Body of pancreas (tissue), 4 donors: Measurements from ENCODE around the gene SH3BP4. TPM values are rescaled to one million over a fixed set of nuclear protein-coding genes. Genes with fewer than 3 reads are reported as not detected.
A peak's percentile ranks its signal among the peaks of the same experiment; 100 is the strongest.

ENCODE experiments used
- ATAC-seq: fragments of 150-250 bp; one replicate; pipeline ENCODE4 v1.9.1; 2016
- DNase-seq, 4 donors: peaks; one replicate each; pipeline ENCODE4 v3.0.0-alpha.2; 2019
- H3K27ac ChIP-seq, 4 donors: fragments of 200-600 bp; sonication (generic); 1 replicate in 3 of 4; 2 replicates in 1 of 4; pipeline versions ENCODE4 v1.5.1 to v1.6.1; 2016 to 2019; ENCODE audit warnings: mild to moderate bottlenecking in 1 of 4, mixed read lengths in 1 of 4, moderate library complexity in 1 of 4
- H3K27me3 ChIP-seq, 2 donors: fragments of 200-600 bp; sonication (generic); one replicate each; pipeline ENCODE4 v1.6.0; 2016; ENCODE audit warnings: mild to moderate bottlenecking in 1 of 2
- H3K36me3 ChIP-seq, 2 donors: fragments of 200-600 bp; sonication (generic); replicated peaks in 1 of 2; 2 replicates each; pipeline ENCODE4 v1.5.1; 2016; ENCODE audit warnings: low read depth in 2 of 2; ENCODE audit not compliant: insufficient read depth in 1 of 2
- H3K4me1 ChIP-seq: fragments of 200-600 bp; sonication (generic); one replicate; pipeline ENCODE4 v1.6.0; 2016
- H3K4me3 ChIP-seq, 2 donors: fragments of 200-600 bp; sonication (generic); 1 replicate in 1 of 2; 2 replicates in 1 of 2; pipeline ENCODE4 v1.5.1; 2016 to 2019
- H3K9me3 ChIP-seq, 3 donors: fragments of 200-600 bp; sonication (generic); 1 replicate in 2 of 3; 2 replicates in 1 of 3; pipeline ENCODE4 v1.5.1; 2016
- CTCF ChIP-seq, 7 experiments: fragments of 450-650 bp in 4 of 7; fragments of 200-600 bp in 3 of 7; sonication (generic) in 3 of 7; IDR thresholded peaks; one replicate each; pipeline ENCODE4 v1.5.1; 2016 to 2019; ENCODE audit warnings: antibody characterized with exemption in 7 of 7
- POLR2A ChIP-seq, 3 donors: fragments of 450-650 bp; IDR thresholded peaks; one replicate each; pipeline ENCODE4 v1.6.1; 2016; ENCODE audit warnings: antibody characterized with exemption in 3 of 3, mild to moderate bottlenecking in 2 of 3
- WGBS, 2 donors: methylation state at CpG; one replicate each; pipeline ENCODE4 v1.1.5; 2017; 5-methylcytosine and 5-hydroxymethylcytosine counted together
- intact Hi-C: fragments of 100-400 bp; cut with DNase I; formaldehyde crosslinking; loops from one replicate; pipeline ENCODE4 v1.15.1; 2023
- total RNA-seq, 2 donors: library from RNA; depleted of rRNA; stranded (reverse); fragments of >200 nt; gene quantifications; one replicate each; pipeline ENCODE4 v1.1.0, GENCODE V29; 2016

The SH3BP4 gene
- total RNA-seq, 2 donors from 2014 or later, result 62.6 to 71.9 TPM

- Histone ChIP-seq H3K9me3 (no peaks in the 10 kb centered on the region), H3K4me1 (peaks cover 79% of the 10 kb centered on the region), H3K36me3 (no peaks in the 10 kb centered on the region), H3K4me3 (no peak overlapping the region), H3K27me3 (no peaks in the 10 kb centered on the region), H3K27ac (peak overlapping the region in 2 of 4 donors; percentile 28 to 94)
- WGBS, 2 donors, result 66 to 77% methylated on average over 10 of the region's 10 CpGs
- DNase-seq (peak in 1 of 4 donors; percentile 9), ATAC-seq (no peak)
- intact Hi-C loops, result no loop called here
- no peak for TF ChIP-seq CTCF (IDR thresholded peaks at IDR 0.05)
- TF ChIP-seq POLR2A (IDR thresholded peaks at IDR 0.05), result no peak
These were observed 7.1 kb downstream of the SH3BP4 start for GRCh38 chr2:234958746-234959395.

- Histone ChIP-seq H3K36me3 (no peaks in the 10 kb centered on the region), H3K4me3 (no peak overlapping the region), H3K27me3 (no peaks in the 10 kb centered on the region), H3K9me3 (no peaks in the 10 kb centered on the region), H3K27ac (peak overlapping the region in 3 of 4 donors; percentile 2 to 94 (median 25)), H3K4me1 (peaks cover 81% of the 10 kb centered on the region)
- TF ChIP-seq CTCF (IDR thresholded peaks at IDR 0.05) (no peak), POLR2A (IDR thresholded peaks at IDR 0.05) (no peak)
- 51 to 61% methylated on average over 13 of the region's 13 CpGs for WGBS, 2 donors
- peak in 1 of 4 donors; percentile 5 for DNase-seq
- no peak for ATAC-seq
- intact Hi-C loops, result loop anchor here (10.0 kb wide), 1 partner anchor 74 kb away; no protein-coding TSS in a partner anchor
These were observed 8.6 kb downstream of the SH3BP4 start for GRCh38 chr2:234960175-234961088.

- no peak for ATAC-seq
- no peaks in the 10 kb centered on the region for H3K9me3 ChIP-seq
- no peak overlapping the region for H3K4me3 ChIP-seq
- DNase-seq, result peak in 1 of 4 donors; percentile 2
- H3K27ac ChIP-seq, result no peak overlapping the region
- no peaks in the 10 kb centered on the region for H3K36me3 ChIP-seq
- H3K4me1 ChIP-seq, result peaks cover 78% of the 10 kb centered on the region
- TF ChIP-seq CTCF (IDR thresholded peaks at IDR 0.05), result no peak
- no peak for TF ChIP-seq POLR2A (IDR thresholded peaks at IDR 0.05)
- WGBS, 2 donors, result 67 to 96% methylated on average over 1 to 2 of the region's 2 CpGs
- intact Hi-C loops, result loop anchor here (10.0 kb wide), 1 partner anchor 73 kb away; no protein-coding TSS in a partner anchor
- H3K27me3 ChIP-seq, result no peaks in the 10 kb centered on the region
These were observed 10.0 kb downstream of the SH3BP4 start for GRCh38 chr2:234961784-234962183.

- Histone ChIP-seq H3K27me3 (no peaks in the 10 kb centered on the region), H3K4me3 (no peak overlapping the region), H3K27ac (peak overlapping the region; percentile 45 to 61 (median 52)), H3K36me3 (no peaks in the 10 kb centered on the region), H3K4me1 (peaks cover 77% of the 10 kb centered on the region), H3K9me3 (no peaks in the 10 kb centered on the region)
- intact Hi-C loops, result loop anchor here (10.0 kb wide), 1 partner anchor 71 kb away; no protein-coding TSS in a partner anchor
- TF ChIP-seq CTCF (IDR thresholded peaks at IDR 0.05), result no peak
- DNase-seq (peak; percentile 44 to 79 (median 60)), ATAC-seq (peak; percentile 73)
- WGBS, 2 donors, result 57 to 60% methylated on average over 7 to 11 of the region's 11 CpGs
These were observed 12.2 kb downstream of the SH3BP4 start for GRCh38 chr2:234963773-234964615.
